Measurements from ENCODE around the gene COPZ2. TPM values are rescaled to one million over a fixed set of nuclear protein-coding genes. Genes with fewer than 3 reads are reported as not detected.
"Not testable (repeated sequence)": the region's sequence is repeated elsewhere in the genome, so short reads cannot be mapped to it uniquely, and the experiment has no call there.

The COPZ2 gene
- total RNA-seq, 1 experiment from 2014 or later, result 1.2 TPM

DNA sequence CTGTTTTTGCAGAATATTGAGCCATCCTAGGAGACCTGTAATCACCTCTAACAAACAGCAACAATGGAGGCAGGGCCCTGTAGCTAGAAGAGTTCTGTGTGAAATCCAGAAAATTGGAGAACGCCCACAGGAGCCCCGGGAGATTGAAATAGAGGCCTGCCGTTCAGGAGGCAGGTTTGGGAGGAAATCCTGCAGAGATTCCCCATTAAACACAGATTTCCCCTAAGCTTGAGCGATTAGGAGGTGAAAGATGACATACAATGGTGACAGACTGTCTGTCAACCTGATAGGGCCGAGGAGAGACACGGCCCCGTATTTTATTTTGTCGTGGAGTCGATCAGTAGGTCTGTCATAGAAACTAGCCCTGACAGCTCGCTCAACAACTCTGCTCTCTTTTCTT lies 48.4 kb downstream of the COPZ2 start:
- Mint-ChIP-seq H3K9me3 (ENCODE audit: low read depth, unreplicated experiment) (no peaks in the 10 kb centered on the region), H3K27me3 (ENCODE audit: unreplicated experiment) (no peaks in the 10 kb centered on the region), H3K4me1 (ENCODE audit: low read depth, unreplicated experiment) (peaks cover 12% of the 10 kb centered on the region), H3K36me3 (ENCODE audit: insufficient read depth, unreplicated experiment) (peaks cover 26% of the 10 kb centered on the region), H3K4me3 (ENCODE audit: low read depth, unreplicated experiment) (no peak overlapping the region), H3K27ac (ENCODE audit: unreplicated experiment) (no peak overlapping the region)
- TSS peak; percentile 6 for BruUV-seq (replicated peaks)
- DNase-seq, result no peak
- CTCF ChIA-PET, result interaction anchor here (1.0 kb wide), 1 partner anchor 10 kb away, joined by 4 read pairs; no protein-coding TSS in a partner anchor
- TF ChIP-seq CTCF (IDR thresholded peaks at IDR 0.05; ENCODE audit: unreplicated experiment), result no peak
- intact Hi-C loops (cut with micrococcal nuclease; ENCODE audit: unreplicated experiment), result no loop called here

- H3K4me3 Mint-ChIP-seq (ENCODE audit: low read depth, unreplicated experiment); CTCF ChIA-PET; H3K27ac Mint-ChIP-seq (ENCODE audit: unreplicated experiment); H3K27me3 Mint-ChIP-seq (ENCODE audit: unreplicated experiment); BruUV-seq (replicated peaks); DNase-seq; H3K9me3 Mint-ChIP-seq (ENCODE audit: low read depth, unreplicated experiment); intact Hi-C loops (cut with micrococcal nuclease; ENCODE audit: unreplicated experiment): not testable (repeated sequence)
- Mint-ChIP-seq H3K4me1 (ENCODE audit: low read depth, unreplicated experiment) (peaks cover 12% of the 10 kb centered on the region), H3K36me3 (ENCODE audit: insufficient read depth, unreplicated experiment) (peaks cover 26% of the 10 kb centered on the region)
Measured at GRCh38 chr17:47988445-47988844, 49.2 kb downstream of the COPZ2 start.

DNA sequence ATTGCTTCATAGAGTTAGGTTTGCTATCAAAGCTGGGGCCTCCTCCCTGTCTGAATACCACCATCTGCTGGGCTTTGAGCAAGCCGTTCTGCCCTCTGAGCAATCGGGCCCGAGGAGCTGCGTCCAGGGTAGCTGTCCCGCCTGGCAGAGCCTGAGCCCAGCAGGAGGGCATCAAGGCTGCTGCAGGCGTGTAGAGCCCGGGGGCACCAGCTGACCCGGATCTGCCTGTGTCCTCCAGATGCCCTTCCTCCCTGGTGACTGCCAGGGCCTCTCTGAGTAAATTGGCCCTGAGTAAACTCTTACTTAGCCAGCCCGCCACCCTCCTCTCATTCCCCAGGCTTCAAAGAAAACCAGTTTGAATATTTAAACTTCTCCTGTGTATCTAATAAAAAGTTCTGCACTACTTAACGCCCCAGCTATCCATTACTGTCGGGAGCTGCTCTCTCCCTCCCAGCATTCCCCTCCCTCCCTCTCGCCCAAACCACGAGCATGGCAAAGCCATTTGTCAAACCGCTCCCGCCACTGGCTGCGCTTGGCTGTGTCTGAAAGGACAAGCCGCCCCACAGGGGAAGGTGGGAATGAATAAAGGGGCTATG lies 50.3 kb downstream of the COPZ2 start:
- H3K9me3 Mint-ChIP-seq (ENCODE audit: low read depth, unreplicated experiment), result no peaks in the 10 kb centered on the region
- no peak overlapping the region for H3K4me3 Mint-ChIP-seq (ENCODE audit: low read depth, unreplicated experiment)
- intact Hi-C loops (cut with micrococcal nuclease; ENCODE audit: unreplicated experiment), result no loop called here
- CTCF ChIA-PET, result interaction anchor here (0.7 to 0.8 kb wide), 2 partner anchors 15 to 92 kb away, joined by 3 read pairs; no protein-coding TSS in a partner anchor
- no TSS peak for BruUV-seq (replicated peaks)
- H3K27ac Mint-ChIP-seq (ENCODE audit: unreplicated experiment), result peak overlapping the region; percentile 45
- DNase-seq, result no peak
- no peak for TF ChIP-seq CTCF (IDR thresholded peaks at IDR 0.05; ENCODE audit: unreplicated experiment)
- H3K4me1 Mint-ChIP-seq (ENCODE audit: low read depth, unreplicated experiment), result peaks cover 12% of the 10 kb centered on the region
- H3K36me3 Mint-ChIP-seq (ENCODE audit: insufficient read depth, unreplicated experiment), result peaks cover 31% of the 10 kb centered on the region
- H3K27me3 Mint-ChIP-seq (ENCODE audit: unreplicated experiment), result no peaks in the 10 kb centered on the region

GRCh38 chr17:47986520-47986919 lies 51.1 kb downstream of the COPZ2 start:
- DNase-seq, result no peak
- H3K36me3 Mint-ChIP-seq (ENCODE audit: insufficient read depth, unreplicated experiment), result peaks cover 38% of the 10 kb centered on the region
- H3K27ac Mint-ChIP-seq (ENCODE audit: unreplicated experiment), result peak overlapping the region; percentile 45
- intact Hi-C loops (cut with micrococcal nuclease; ENCODE audit: unreplicated experiment), result no loop called here
- no peaks in the 10 kb centered on the region for H3K9me3 Mint-ChIP-seq (ENCODE audit: low read depth, unreplicated experiment)
- TF ChIP-seq CTCF (IDR thresholded peaks at IDR 0.05; ENCODE audit: unreplicated experiment), result no peak
- peaks cover 11% of the 10 kb centered on the region for H3K4me1 Mint-ChIP-seq (ENCODE audit: low read depth, unreplicated experiment)
- no peaks in the 10 kb centered on the region for H3K27me3 Mint-ChIP-seq (ENCODE audit: unreplicated experiment)
- CTCF ChIA-PET, result interaction anchor here (0.6 kb wide), 1 partner anchor 34 kb away, joined by 4 read pairs; no protein-coding TSS in a partner anchor
- H3K4me3 Mint-ChIP-seq (ENCODE audit: low read depth, unreplicated experiment), result no peak overlapping the region
- no TSS peak for BruUV-seq (replicated peaks)

DNA sequence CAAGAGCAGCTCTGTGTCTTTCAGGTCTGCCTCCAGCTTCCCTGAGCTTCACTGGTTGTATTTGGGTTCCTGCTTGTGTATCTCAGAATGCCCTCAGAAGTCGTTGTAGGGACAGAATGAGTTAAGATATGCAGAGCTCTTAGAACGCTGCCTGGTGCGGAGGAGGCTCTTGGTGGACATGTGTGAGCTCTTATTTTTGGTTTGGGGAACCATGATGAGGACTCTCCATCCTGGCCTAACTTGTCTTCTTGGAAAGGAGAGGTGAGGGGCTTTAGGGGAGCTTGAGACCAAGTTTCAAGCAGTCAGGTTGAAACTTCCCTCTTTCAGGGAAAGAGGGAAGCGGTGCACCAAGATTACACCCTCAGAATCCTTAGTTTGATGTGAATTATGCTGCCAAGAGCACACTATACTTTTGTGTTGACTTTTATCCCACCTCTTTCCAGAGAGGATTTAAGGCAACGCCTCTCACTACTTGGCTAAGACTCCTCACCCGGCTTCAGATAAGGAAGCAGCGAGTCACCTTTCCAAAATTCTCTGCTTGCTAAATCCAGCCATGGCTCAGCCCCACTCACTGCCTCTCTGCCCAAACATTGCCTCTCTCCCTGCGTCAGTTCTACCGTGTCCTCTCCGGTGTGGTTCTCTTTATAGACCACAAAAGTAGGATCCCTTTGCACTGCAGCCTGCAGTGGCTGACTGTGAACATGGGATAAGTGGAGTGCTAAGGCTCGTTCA lies 53.9 kb downstream of the COPZ2 start:
- no peaks in the 10 kb centered on the region for H3K27me3 Mint-ChIP-seq (ENCODE audit: unreplicated experiment)
- H3K4me1 Mint-ChIP-seq (ENCODE audit: low read depth, unreplicated experiment), result no peaks in the 10 kb centered on the region
- no peak overlapping the region for H3K27ac Mint-ChIP-seq (ENCODE audit: unreplicated experiment)
- DNase-seq, result no peak
- H3K9me3 Mint-ChIP-seq (ENCODE audit: low read depth, unreplicated experiment), result no peaks in the 10 kb centered on the region
- TF ChIP-seq CTCF (IDR thresholded peaks at IDR 0.05; ENCODE audit: unreplicated experiment), result no peak
- BruUV-seq (replicated peaks), result no TSS peak
- CTCF ChIA-PET, result no interaction called here
- H3K36me3 Mint-ChIP-seq (ENCODE audit: insufficient read depth, unreplicated experiment), result peaks cover 58% of the 10 kb centered on the region
- H3K4me3 Mint-ChIP-seq (ENCODE audit: low read depth, unreplicated experiment), result no peak overlapping the region
- intact Hi-C loops (cut with micrococcal nuclease; ENCODE audit: unreplicated experiment), result no loop called here

All from Calu3 (cell line).